Tibial nerve (tissue), 4 donors: ENCODE data around the gene DNAJC25. TPM values are rescaled to one million over a fixed set of nuclear protein-coding genes. Genes with fewer than 3 reads are reported as not detected.

Source experiments
- DNase-seq, 2 donors: peaks; one replicate each; pipeline ENCODE4 v3.0.0-alpha.2; 2019; ENCODE audit warnings: low spot score in 2 of 2
- H3K27ac ChIP-seq, 4 donors: fragments of 200-600 bp; sonication (generic) in 3 of 4; one replicate each; pipeline ENCODE4 v1.5.1; 2017 to 2019; ENCODE audit warnings: mild to moderate bottlenecking in 1 of 4
- H3K27me3 ChIP-seq, 2 donors: fragments of 200-600 bp; sonication (generic) in 1 of 2; one replicate each; pipeline versions ENCODE4 v1.5.1 to v1.6.0; 2017 to 2019
- H3K36me3 ChIP-seq, 3 donors: fragments of 200-600 bp; sonication (generic); one replicate each; pipeline ENCODE4 v1.5.1; 2018 to 2019
- H3K4me1 ChIP-seq, 4 donors: fragments of 200-600 bp; sonication (generic) in 3 of 4; one replicate each; pipeline ENCODE4 v1.5.1; 2017 to 2019
- H3K4me3 ChIP-seq, 4 donors: fragments of 200-600 bp; sonication (generic) in 3 of 4; one replicate each; pipeline ENCODE4 v1.5.1; 2017 to 2019; ENCODE audit warnings: mild to moderate bottlenecking in 1 of 4, moderate library complexity in 1 of 4
- H3K9me3 ChIP-seq, 4 donors: fragments of 200-600 bp; sonication (generic) in 3 of 4; one replicate each; pipeline ENCODE4 v1.5.1; 2017 to 2019
- CTCF ChIP-seq, 5 experiments: fragments of 200-600 bp in 3 of 5; fragments of 450-650 bp in 2 of 5; sonication (generic) in 3 of 5; IDR thresholded peaks; one replicate each; pipeline ENCODE4 v1.5.1; 2016 to 2019; ENCODE audit warnings: antibody characterized with exemption in 5 of 5, mild to moderate bottlenecking in 3 of 5, moderate library complexity in 2 of 5
- EP300 ChIP-seq, 2 donors: sonication (generic); formaldehyde crosslinking; IDR thresholded peaks; one replicate each; pipeline ENCODE4 v1.6.1; 2017; ENCODE audit warnings: antibody characterized with exemption in 2 of 2, mild to moderate bottlenecking in 1 of 2
- POLR2A ChIP-seq, 2 donors: fragments of 450-650 bp; IDR thresholded peaks; one replicate each; pipeline ENCODE4 v1.6.1; 2017; ENCODE audit warnings: antibody characterized with exemption in 2 of 2, mild to moderate bottlenecking in 2 of 2, moderate library complexity in 2 of 2
- WGBS, 2 donors: methylation state at CpG; one replicate each; pipeline ENCODE4 v1.1.5; 2018; 5-methylcytosine and 5-hydroxymethylcytosine counted together
- total RNA-seq, 4 donors: library from RNA; depleted of rRNA; stranded (reverse); fragments of >200 nt; gene quantifications; one replicate each; pipeline ENCODE4 v1.1.0, GENCODE V29; 2016

DNAJC25 gene
- total RNA-seq, 4 donors from 2014 or later, result 9.9 to 14.7 (median 12.6) TPM

- Histone ChIP-seq H3K27ac (no peak overlapping the region), H3K27me3 (no peaks in the 10 kb centered on the region), H3K36me3 (no peaks in the 10 kb centered on the region), H3K4me3 (no peak overlapping the region), H3K9me3 (no peaks in the 10 kb centered on the region), H3K4me1 (peaks cover 0 to 48% (median 18%) of the 10 kb centered on the region in 4 donors)
- WGBS, 2 donors, result 79 to 81% methylated on average over 1 of the region's 1 CpG
- TF ChIP-seq CTCF (IDR thresholded peaks at IDR 0.05), result no peak
- no peak for TF ChIP-seq EP300 (IDR thresholded peaks at IDR 0.05)
- TF ChIP-seq POLR2A (IDR thresholded peaks at IDR 0.05), result no peak
- no peak for DNase-seq
Observed at GRCh38 chr9:111633389-111633736, 2.2 kb downstream of the DNAJC25 start.

- H3K27ac ChIP-seq, result no peak overlapping the region
- peaks cover 0 to 57% (median 18%) of the 10 kb centered on the region in 4 donors for H3K4me1 ChIP-seq
- WGBS, 2 donors, result 51 to 87% methylated on average over 1 of the region's 1 CpG
- no peak overlapping the region for H3K4me3 ChIP-seq
- no peaks in the 10 kb centered on the region for H3K9me3 ChIP-seq
- no peaks in the 10 kb centered on the region for H3K36me3 ChIP-seq
- DNase-seq, result no peak
- TF ChIP-seq EP300 (IDR thresholded peaks at IDR 0.05) (no peak), CTCF (IDR thresholded peaks at IDR 0.05) (no peak), POLR2A (IDR thresholded peaks at IDR 0.05) (no peak)
- no peaks in the 10 kb centered on the region for H3K27me3 ChIP-seq
Observed at GRCh38 chr9:111634860-111635259, 3.7 kb downstream of the DNAJC25 start.

GRCh38 chr9:111637421-111637950 is 6.4 kb downstream of the DNAJC25 start:
- Histone ChIP-seq H3K4me1 (peaks cover 0 to 45% (median 11%) of the 10 kb centered on the region in 4 donors), H3K27ac (no peak overlapping the region), H3K36me3 (no peaks in the 10 kb centered on the region), H3K9me3 (no peaks in the 10 kb centered on the region), H3K27me3 (no peaks in the 10 kb centered on the region), H3K4me3 (no peak overlapping the region)
- no peak for DNase-seq
- TF ChIP-seq EP300 (IDR thresholded peaks at IDR 0.05) (no peak), POLR2A (IDR thresholded peaks at IDR 0.05) (no peak), CTCF (IDR thresholded peaks at IDR 0.05) (no peak)
- 84 to 92% methylated on average over 6 of the region's 6 CpGs for WGBS, 2 donors

- Histone ChIP-seq H3K27ac (no peak overlapping the region), H3K27me3 (no peaks in the 10 kb centered on the region), H3K4me3 (no peak overlapping the region), H3K9me3 (no peaks in the 10 kb centered on the region), H3K36me3 (peaks cover 0 to 32% (median 5%) of the 10 kb centered on the region in 3 donors), H3K4me1 (no peaks in the 10 kb centered on the region)
- no peak for TF ChIP-seq CTCF (IDR thresholded peaks at IDR 0.05)
- no peak for TF ChIP-seq EP300 (IDR thresholded peaks at IDR 0.05)
- TF ChIP-seq POLR2A (IDR thresholded peaks at IDR 0.05), result no peak
- no peak for DNase-seq
- WGBS, 2 donors, result 90 to 91% methylated on average over 8 of the region's 8 CpGs
Observed at GRCh38 chr9:111644195-111644772, 13.2 kb downstream of the DNAJC25 start.

GRCh38 chr9:111645806-111646205 is 14.7 kb downstream of the DNAJC25 start:
- no peaks in the 10 kb centered on the region for H3K9me3 ChIP-seq
- DNase-seq, result no peak
- whole genome bisulfite sequencing, 2 donors, result 86 to 92% methylated on average over 1 of the region's 1 CpG

More at GRCh38 chr9:111645806-111646205, 14.7 kb downstream of the DNAJC25 start:
- no peak for TF ChIP-seq CTCF (IDR thresholded peaks at IDR 0.05)
- TF ChIP-seq POLR2A (IDR thresholded peaks at IDR 0.05), result no peak
- TF ChIP-seq EP300 (IDR thresholded peaks at IDR 0.05), result no peak
- Histone ChIP-seq H3K27me3 (no peaks in the 10 kb centered on the region), H3K36me3 (peaks cover 0 to 38% (median 5%) of the 10 kb centered on the region in 3 donors), H3K27ac (no peak overlapping the region), H3K4me3 (no peak overlapping the region), H3K4me1 (no peaks in the 10 kb centered on the region)
